HG03039 (cell line): Measurements from ENCODE around the gene WASL.
"Not testable (repeated sequence)": the region's sequence is repeated elsewhere in the genome, so short reads cannot be mapped to it uniquely, and the experiment has no call there.

Experiments
- ATAC-seq: cut with Tn5 transposase; IDR thresholded peaks from one replicate; pipeline ENCODE4 v1.9.1; 2021; ENCODE audit warnings: mild to moderate bottlenecking, moderate library complexity; ENCODE audit not compliant: unreplicated experiment

WASL gene

GRCh38 chr7:123770378-123770777 lies 21.6 kb upstream of the WASL start:
- peak; percentile 96 for ATAC-seq

DNA sequence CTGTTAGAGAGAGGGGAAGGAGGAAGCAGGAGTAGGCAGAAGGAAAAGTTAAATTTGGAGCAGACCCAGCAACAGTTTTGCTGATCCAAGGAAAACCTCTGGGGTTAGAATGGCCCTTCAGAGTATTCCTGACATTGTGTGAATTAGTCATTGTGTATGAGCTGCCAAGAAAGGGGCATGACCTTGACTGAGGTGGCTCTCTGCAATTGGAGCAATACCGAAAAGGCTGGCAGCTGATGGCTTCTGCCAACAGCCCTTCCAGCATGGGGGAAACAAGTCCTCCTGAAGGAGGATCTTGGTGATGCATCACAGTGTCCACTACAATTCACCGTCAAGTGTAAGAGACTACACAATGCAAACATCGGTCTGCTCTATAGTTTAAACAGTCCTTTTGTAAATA lies 20.6 kb upstream of the WASL start:
- ATAC-seq = no peak

DNA sequence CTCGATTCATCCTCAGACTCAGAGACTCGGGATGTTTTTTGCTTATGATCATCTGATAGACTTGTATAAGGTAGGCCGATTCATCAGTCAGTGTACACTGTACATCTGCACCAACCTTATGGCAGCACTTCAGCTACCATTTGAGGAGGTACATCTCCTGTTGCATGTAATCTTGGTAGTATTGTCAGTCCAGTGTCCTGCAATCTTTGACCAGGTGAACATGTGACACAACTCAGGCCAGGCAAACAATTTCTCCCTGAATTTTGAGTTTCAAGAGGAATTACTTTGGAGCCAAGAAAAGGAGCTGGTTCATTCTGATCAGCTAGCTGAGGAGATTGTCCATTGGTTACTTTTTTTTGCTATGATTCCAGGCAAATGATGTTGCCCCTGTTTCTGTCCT lies 19.7 kb upstream of the WASL start:
- no peak for ATAC-seq

DNA sequence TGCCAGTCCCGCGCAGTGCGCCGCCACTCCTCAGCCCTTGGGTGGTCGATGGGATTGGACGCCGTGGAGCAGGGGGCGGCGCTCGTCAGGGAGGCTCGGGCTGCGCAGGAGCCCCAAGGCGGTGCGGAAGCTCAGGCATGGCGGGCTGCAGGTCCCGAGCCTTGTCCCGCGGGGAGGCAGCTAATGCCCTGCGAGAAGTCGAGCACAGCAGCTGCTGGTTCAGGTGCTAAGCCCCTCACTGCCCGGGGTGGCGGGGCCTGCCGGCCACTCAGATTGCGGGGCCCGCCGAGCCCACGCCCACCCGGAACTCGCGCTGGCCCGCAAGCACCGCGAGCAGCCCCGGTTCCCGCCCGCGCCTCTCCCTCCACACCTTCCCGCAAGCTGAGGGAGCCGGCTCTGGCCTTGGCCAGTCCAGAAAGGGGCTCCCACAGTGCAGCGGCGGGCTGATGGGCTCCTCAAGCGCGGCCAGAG lies 14.4 kb upstream of the WASL start:
- no peak for ATAC-seq

DNA sequence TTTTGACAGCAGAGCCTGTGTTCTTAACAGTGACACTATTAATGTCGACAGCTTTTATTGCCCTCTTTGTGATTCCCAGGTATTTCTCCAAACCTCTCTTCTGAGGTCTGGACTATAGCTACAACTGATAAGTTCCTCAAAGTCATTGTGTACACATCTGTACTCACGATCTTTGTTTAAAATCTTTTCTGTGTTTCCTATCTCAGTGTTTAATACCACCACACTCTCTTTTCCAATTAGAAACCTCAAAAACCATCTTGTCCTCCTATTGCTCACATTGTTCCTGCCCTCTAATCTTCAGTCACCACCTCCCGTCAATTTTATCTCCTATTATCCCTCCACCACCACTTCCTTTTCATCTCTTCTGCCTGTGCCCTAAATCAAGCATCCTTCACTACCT lies 12.9 kb upstream of the WASL start:
- no peak for ATAC-seq

DNA sequence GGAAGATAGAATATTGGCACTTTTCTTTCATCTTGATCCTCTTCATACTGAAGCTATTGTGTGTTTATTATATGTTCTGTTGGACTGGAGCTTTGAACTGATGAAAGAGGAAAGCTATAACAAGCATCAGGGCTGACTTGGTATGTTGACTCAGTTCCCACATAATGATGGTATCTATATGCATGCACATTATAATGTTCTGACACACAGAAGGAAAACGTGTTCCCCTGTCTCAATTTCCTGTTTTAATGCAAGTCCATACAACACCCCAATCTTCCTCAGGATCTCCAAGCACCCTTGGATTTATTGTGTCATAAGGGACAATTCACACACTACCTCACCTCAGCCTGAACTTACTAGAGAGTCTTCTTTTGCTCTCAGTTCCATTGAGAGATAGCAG lies 8.3 kb upstream of the WASL start:
- no peak for ATAC-seq

- no peak for ATAC-seq
These were observed 6.5 kb upstream of the WASL start for GRCh38 chr7:123755338-123755737.

- no peak for ATAC-seq
These were observed 5.6 kb upstream of the WASL start for GRCh38 chr7:123754271-123754871.

GRCh38 chr7:123752534-123752933 lies 3.7 kb upstream of the WASL start:
- no peak for ATAC-seq

DNA sequence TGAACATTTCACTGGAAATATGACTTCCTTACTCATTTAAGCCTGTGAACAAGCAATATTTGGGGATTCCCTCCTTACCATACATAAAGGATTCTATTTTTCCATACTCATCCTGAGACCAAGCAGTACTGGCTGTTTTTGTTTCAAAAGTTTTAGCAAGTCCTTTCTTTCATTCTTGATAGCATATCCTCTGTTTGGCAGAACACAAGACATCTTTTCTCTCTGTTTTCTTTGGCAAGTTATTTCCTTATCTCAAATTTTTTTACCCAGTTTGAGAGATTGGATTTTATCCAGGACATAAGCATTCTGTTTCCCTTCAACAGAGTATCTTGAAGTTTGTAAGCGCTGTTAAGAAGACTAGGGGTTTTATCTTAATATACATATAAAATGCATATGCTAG lies 3.0 kb upstream of the WASL start:
- no peak for ATAC-seq

GRCh38 chr7:123750389-123751230 lies 1.8 kb upstream of the WASL start:
- no peak for ATAC-seq

DNA sequence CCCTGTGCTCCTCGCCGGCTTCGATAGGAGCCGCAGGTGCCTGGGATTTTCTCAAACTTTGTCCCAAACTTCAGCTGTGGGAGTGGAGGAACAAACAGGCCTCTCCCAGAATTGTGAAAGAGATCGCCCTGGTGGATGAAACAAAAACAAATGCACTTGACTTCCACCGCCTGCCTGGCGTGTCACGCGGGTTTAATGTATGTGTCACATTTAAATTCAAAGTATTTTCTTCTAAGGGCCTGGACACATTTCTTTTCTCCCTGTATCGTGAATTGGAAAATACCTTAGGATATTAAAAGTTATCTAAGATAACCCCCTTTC lies 694 bp upstream of the WASL start:
- peak; percentile 10 for ATAC-seq

GRCh38 chr7:123748171-123748733 lies 551 bp downstream of the WASL start:
- peak; percentile 10 for ATAC-seq

GRCh38 chr7:123747620-123748141 lies 1.1 kb downstream of the WASL start:
- no peak for ATAC-seq

DNA sequence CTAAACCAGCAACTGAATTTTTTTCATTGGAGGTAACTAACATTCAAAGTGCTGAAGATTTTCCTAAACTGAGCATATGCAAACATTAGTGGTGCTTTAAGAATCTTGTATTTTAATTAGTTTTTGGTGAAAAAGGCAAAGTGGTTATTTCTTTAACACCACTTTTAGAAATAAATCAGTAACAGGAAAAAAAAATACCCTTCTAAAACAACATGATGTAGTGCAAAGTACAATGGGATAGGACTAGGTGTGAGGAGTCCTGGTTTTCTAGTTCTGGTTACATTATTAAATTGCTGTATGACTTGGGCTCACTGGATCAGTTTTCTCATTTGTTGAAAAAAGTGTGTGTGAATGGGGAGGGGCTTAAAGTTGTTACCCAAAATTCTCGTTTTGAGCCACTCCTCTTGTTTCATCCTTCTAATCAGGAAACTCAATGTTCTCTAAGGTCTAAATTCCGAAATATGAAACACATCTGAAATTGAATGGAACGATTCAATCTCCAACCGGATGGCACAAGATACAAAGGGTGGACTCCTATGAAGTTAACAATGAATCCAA lies 1.8 kb downstream of the WASL start:
- no peak for ATAC-seq

GRCh38 chr7:123746055-123746454 lies 2.7 kb downstream of the WASL start:
- no peak for ATAC-seq

GRCh38 chr7:123745437-123745836 lies 3.4 kb downstream of the WASL start:
- ATAC-seq = no peak

GRCh38 chr7:123744416-123744815 lies 4.4 kb downstream of the WASL start:
- ATAC-seq = no peak

- peak; percentile 41 for ATAC-seq
These were observed 6.9 kb downstream of the WASL start for GRCh38 chr7:123741940-123742339.

DNA sequence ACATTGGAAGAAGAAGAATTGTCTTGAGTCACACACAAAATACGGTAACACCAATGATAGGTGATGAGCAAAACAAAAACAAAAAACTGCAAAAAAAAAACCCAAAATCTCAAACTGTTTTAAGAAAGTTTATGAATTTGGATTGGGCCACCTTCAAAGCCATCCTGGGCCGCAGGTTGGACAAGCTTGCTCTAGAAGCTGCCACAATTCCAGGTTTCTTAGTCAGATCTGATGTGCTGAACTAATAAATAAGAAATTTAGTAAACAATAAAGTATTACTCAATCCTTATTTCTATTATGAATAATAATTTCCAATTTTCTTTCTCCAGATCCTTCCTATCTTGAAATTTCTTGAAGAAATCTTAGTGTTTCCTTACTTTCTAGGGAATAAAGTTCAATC lies 10.0 kb downstream of the WASL start:
- ATAC-seq = no peak

DNA sequence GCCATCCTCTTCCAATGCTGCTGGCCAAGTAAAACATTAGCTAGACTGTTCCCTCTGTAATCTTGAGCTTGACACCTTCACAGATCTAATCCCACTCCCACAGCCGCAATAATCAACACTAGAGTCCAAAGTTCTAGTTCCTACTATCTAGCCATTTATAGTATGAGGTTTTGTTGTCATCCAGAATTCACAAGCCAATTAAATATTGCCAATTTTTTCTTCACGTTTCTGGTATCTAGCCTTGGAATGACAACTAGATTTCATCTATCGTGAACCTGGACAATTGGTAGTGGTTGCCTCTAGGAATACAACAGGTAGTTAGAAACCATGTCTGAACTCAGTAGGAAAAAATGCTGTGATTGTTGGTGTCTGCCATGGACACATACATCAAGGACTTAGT lies 10.4 kb downstream of the WASL start:
- ATAC-seq = no peak

- not testable (repeated sequence) for ATAC-seq
These were observed 11.6 kb downstream of the WASL start for GRCh38 chr7:123737168-123737674.
